ENCODE data around the gene ZNF777.
"Not testable (repeated sequence)": the region's sequence is repeated elsewhere in the genome, so short reads cannot be mapped to it uniquely, and the experiment has no call there.

ZNF777 gene

GRCh38 chr7:149448961-149449360 lies 11.9 kb downstream of the ZNF777 start:
- no peak for DNase-seq

- not testable (repeated sequence) for DNase-seq
Observed at GRCh38 chr7:149446026-149446425, 14.8 kb downstream of the ZNF777 start.

GRCh38 chr7:149444287-149444686 lies 16.6 kb downstream of the ZNF777 start:
- DNase-seq = no peak

- DNase-seq = no peak
Observed at GRCh38 chr7:149443523-149443922, 17.3 kb downstream of the ZNF777 start.

- DNase-seq = no peak
Observed at GRCh38 chr7:149442924-149443323, 17.9 kb downstream of the ZNF777 start.

- no peak for DNase-seq
Observed at GRCh38 chr7:149440222-149440621, 20.6 kb downstream of the ZNF777 start.

- no peak for DNase-seq
Observed at GRCh38 chr7:149436358-149436757, 24.5 kb downstream of the ZNF777 start.

- no peak for DNase-seq
Observed at GRCh38 chr7:149433124-149433523, 27.7 kb downstream of the ZNF777 start.

- no peak for DNase-seq
Observed at GRCh38 chr7:149432121-149432691, 28.7 kb downstream of the ZNF777 start.

GRCh38 chr7:149431486-149432120 lies 29.3 kb downstream of the ZNF777 start:
- no peak for DNase-seq

GRCh38 chr7:149430192-149430591 lies 30.7 kb downstream of the ZNF777 start:
- DNase-seq = no peak

- DNase-seq = no peak
Observed at GRCh38 chr7:149427893-149428292, 33.0 kb downstream of the ZNF777 start.

GRCh38 chr7:149427096-149427680 lies 33.7 kb downstream of the ZNF777 start:
- DNase-seq = no peak

GRCh38 chr7:149423449-149424110 lies 37.3 kb downstream of the ZNF777 start:
- no peak for DNase-seq

GRCh38 chr7:149422914-149423301 lies 38.0 kb downstream of the ZNF777 start:
- no peak for DNase-seq

GRCh38 chr7:149422162-149422913 lies 38.5 kb downstream of the ZNF777 start:
- peak; percentile 45 for DNase-seq

- no peak for DNase-seq
Observed at GRCh38 chr7:149420006-149420405, 40.9 kb downstream of the ZNF777 start.

- no peak for DNase-seq
Observed at GRCh38 chr7:149415391-149416071, 45.3 kb downstream of the ZNF777 start.

GRCh38 chr7:149414745-149415390 lies 46.0 kb downstream of the ZNF777 start:
- no peak for DNase-seq

GRCh38 chr7:149414171-149414570 lies 46.7 kb downstream of the ZNF777 start:
- DNase-seq = no peak

- not testable (repeated sequence) for DNase-seq
Observed at GRCh38 chr7:149413083-149413482, 47.8 kb downstream of the ZNF777 start.

GRCh38 chr7:149409895-149410294 lies 51.0 kb downstream of the ZNF777 start:
- no peak for DNase-seq
